T follicular helper cell (primary cell): ENCODE results near the gene AKIRIN2.
"Not testable (repeated sequence)": the region's sequence is repeated elsewhere in the genome, so short reads cannot be mapped to it uniquely, and the experiment has no call there.

ENCODE experiments used
- DNase-seq: peaks from one replicate; pipeline ENCODE4 v3.0.0-alpha.2; 2020; ENCODE audit warnings: low read depth

The AKIRIN2 gene

GRCh38 chr6:87718662-87719433 lies 16.8 kb upstream of the AKIRIN2 start:
- no peak for DNase-seq

- DNase-seq = no peak
Observed at GRCh38 chr6:87716928-87717614, 15.0 kb upstream of the AKIRIN2 start.

GRCh38 chr6:87714093-87714842 lies 12.2 kb upstream of the AKIRIN2 start:
- DNase-seq = no peak

- DNase-seq = not testable (repeated sequence)
Observed at GRCh38 chr6:87712713-87713112, 10.7 kb upstream of the AKIRIN2 start.

GRCh38 chr6:87710090-87710489 lies 8.1 kb upstream of the AKIRIN2 start:
- DNase-seq = no peak

- not testable (repeated sequence) for DNase-seq
Observed at GRCh38 chr6:87708581-87709427, 6.8 kb upstream of the AKIRIN2 start.

- DNase-seq = no peak
Observed at GRCh38 chr6:87706187-87706966, 4.3 kb upstream of the AKIRIN2 start.

- DNase-seq = no peak
Observed at GRCh38 chr6:87705070-87705691, 3.1 kb upstream of the AKIRIN2 start.

- DNase-seq = not testable (repeated sequence)
Observed at GRCh38 chr6:87703039-87703438, 1.0 kb upstream of the AKIRIN2 start.

- no peak for DNase-seq
Observed at GRCh38 chr6:87702589-87702945, 534 bp upstream of the AKIRIN2 start.

GRCh38 chr6:87701344-87701675 lies 723 bp downstream of the AKIRIN2 start:
- no peak for DNase-seq

GRCh38 chr6:87700397-87701343 lies 1.4 kb downstream of the AKIRIN2 start:
- DNase-seq = peak; percentile 3

GRCh38 chr6:87699576-87699975 lies 2.5 kb downstream of the AKIRIN2 start:
- no peak for DNase-seq

- DNase-seq = no peak
Observed at GRCh38 chr6:87698547-87699006, 3.5 kb downstream of the AKIRIN2 start.

GRCh38 chr6:87697581-87698546 lies 4.2 kb downstream of the AKIRIN2 start:
- DNase-seq = no peak

- DNase-seq = not testable (repeated sequence)
Observed at GRCh38 chr6:87696817-87697216, 5.2 kb downstream of the AKIRIN2 start.

- no peak for DNase-seq
Observed at GRCh38 chr6:87692086-87692485, 9.9 kb downstream of the AKIRIN2 start.

GRCh38 chr6:87690441-87690840 lies 11.6 kb downstream of the AKIRIN2 start:
- DNase-seq = no peak
